ENCODE results near the gene SCART1.
"Not testable (repeated sequence)": the region's sequence is repeated elsewhere in the genome, so short reads cannot be mapped to it uniquely, and the experiment has no call there.

- not testable (repeated sequence) for TF ChIP-seq CTCF (conservative IDR thresholded peaks at IDR 0.05 in 1 of 2, IDR thresholded peaks at IDR 0.05 in 1 of 2; ENCODE audit: low read depth in 1 of 2, low read length in 2 of 2); EZH2 (IDR thresholded peaks at IDR 0.05; ENCODE audit: low read length, missing control alignments)
Observed at GRCh38 chr10:133429571-133429970, 24.2 kb upstream of the SCART1 start.

Data from fibroblast of lung (primary cell).